ENCODE results near the gene TGFBR3.
"Not testable (repeated sequence)": the region's sequence is repeated elsewhere in the genome, so short reads cannot be mapped to it uniquely, and the experiment has no call there.

The TGFBR3 gene

DNA sequence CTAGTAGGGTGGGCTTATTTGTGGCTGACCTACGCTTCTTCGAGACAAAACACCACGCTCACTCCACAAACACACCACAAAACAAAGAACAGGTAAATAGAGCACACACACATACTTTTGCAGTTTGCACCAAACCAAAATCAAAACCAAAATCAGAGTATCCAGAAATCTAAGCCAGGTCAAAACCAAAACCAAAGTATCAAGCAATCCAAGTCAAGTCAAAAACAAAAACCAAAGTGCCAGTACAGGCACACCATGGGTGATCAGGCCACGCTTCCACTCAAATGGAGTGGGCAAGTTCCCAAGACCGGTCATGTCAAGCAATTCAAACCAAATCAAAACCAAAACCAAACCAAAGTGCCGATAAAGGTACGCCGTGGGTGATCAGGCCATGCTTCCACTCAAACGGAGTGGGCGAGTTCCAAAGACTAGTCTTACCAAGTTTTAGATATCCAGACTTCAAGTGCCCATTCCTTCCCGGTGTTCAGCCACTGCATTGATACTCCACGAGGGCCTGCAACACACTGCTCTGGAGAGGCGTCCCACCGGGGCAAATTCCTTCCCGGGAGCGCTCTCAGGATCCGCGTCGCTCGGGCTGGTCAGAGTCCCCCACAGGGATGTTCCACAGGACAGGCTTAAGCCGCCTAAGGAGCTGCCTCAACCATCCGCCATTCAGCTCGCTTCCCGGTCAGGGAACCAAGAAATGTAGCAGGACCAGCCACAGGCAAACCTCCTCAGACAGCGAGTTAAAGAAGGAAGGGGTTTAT lies 216.2 kb downstream of the TGFBR3 start:
- DNase-seq = no peak

DNA sequence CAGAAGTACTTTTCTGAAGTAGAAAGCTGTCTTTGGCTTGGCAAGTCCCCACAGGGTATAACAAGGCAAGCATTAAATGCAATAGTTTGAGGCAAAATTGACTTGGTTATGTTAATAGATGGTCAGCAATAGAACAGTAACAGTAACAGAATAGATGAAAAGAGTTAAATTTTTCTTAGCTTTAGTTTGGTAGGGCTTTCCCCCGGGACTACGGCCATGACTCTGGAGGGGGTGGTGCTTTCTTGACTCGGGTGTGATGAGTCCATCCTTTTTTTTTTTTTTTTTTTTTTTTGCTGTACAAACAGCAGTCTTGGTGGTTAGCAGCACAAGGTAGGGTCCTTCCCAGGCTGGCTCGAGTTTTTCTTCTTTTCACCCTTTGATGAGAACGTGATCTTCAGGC lies 219.3 kb downstream of the TGFBR3 start:
- not testable (repeated sequence) for DNase-seq

DNA sequence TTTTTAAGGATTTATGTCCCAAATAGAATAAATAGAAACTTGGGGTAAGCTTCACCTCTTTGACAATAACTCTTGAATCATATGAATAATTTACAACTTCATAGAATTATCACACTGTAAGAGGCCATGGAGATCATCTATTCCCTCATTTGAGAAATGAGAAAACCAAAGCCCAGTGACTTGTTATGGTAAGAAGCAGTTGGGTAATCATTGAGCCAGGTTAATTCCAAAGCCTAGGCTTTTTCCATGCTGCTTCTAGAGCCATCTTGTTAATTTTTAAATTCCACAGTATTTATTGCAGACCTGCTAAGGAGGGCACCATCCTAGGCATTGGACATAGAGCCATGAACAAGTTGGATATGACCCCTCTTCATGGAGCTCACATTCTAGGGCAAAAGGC lies 224.8 kb downstream of the TGFBR3 start:
- no peak for DNase-seq

DNA sequence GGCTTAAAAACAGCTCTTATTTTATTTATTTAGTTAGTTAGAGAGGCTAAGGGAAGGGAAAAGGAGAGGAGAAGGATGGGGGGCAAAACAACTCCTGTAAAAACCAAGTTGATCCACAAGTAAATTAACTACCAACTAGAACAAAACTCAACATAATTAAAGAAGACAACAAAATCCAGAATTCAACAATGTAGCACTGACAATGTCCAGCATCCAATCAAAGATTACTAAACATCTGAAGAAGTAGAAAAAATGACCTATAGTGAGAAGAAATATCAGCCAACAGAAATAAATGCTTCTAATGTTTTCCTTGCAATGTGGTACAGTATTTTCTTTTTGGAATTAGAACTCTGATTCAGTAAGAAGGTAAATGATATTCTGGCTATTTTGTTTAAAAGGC lies 225.2 kb downstream of the TGFBR3 start:
- no peak for DNase-seq

DNA sequence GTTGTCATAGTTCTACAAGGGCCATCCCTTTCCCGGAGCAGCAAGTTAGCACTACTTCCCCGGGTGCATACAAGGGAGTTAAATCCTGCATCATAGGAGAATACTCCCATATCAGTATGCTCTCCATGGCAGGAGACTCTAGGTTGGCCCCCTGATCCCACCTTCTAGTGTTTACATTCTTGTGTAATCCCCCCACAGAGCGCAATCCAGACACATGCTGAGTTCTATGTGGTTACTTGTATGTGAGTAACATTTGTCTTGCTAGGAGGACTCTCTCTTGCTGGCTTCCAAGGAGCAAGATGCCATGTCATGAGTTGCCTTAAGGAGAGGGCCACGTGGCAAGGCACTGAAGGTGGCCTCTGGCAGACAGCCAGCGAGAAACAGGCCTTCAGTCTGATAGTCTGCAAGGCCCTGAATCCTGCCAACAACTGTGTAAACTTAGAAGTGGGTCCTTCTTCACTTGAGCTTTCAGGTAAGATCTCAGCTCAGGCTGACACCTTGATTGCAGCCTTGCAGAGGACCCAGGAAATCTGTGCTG lies 230.0 kb downstream of the TGFBR3 start:
- DNase-seq = no peak

DNA sequence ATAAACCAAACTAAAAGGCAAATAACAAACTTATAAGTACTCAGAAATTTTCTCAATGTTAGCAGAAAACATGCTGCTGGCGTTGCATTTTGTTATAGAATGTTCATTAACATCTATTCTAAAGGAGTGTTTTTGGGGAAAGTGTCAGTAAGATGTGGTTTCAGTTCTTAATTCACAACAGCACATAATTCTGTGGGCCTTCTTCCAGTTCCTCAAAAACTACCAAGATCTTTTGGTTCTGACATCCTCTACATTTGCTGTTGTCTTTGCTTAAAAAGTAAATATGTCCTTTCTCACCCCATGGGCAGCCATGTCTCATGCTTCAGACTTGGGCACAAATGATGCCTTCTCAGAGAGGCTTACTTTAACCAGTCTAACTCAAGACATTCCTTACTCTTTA lies 232.8 kb downstream of the TGFBR3 start:
- DNase-seq = no peak

DNA sequence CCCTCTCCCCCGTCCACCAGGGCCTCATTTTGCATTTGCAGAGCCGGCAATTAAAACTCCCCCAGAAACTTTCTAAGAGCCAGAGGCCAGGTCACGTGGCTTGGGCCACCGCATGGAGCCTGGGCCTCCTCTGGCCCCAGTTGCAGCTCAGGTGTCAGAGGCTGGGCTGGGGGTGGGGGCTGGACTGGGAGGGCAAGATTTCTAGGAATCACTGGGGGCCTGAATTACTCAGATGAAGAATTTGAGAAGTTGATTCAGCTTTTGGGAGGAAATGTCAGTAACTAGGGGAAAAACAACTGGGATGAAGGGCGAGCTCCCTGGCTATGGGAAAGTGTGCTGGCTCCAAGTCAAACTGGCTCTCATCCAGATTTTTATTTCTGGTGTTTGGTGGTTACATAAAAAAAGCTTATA lies 234.3 kb downstream of the TGFBR3 start:
- no peak for DNase-seq

DNA sequence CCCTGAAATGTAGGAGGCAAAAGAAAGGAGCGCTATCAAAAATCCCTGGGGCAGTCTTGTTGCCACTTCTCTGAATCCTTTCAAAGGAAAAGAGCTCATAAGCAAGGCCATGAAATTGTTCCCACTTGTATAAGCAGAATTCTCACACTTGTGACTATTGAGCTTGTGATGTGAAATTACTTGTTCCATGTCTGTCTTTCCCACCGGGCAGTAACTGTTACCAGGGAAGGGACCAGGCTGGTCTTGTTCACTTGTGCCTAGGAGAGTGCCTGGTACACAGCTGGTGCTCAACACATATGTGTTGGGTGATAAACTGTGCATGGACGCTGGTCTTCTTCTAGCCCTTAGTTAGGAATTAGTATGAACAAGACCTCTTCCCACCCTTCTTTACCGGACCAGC lies 234.7 kb downstream of the TGFBR3 start:
- no peak for DNase-seq

DNA sequence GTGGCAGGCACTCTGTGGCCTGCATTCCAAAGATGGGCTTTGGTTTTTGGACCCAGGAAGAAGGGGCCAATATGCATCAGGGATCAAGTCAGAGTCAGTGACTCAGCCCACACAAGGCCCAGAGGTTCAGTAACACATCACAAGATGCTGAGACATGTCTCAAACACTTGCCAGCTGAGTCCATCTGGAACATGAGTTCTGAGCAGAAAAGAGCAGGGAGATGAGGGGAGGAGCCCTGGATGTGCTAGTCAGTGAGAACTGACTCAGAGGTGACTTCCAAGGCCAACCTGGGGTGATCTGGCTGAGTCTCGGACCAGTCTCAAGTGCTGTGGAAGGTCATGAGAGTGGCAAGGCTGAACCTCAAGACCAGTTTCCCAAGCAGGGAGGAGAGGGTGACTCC lies 235.2 kb downstream of the TGFBR3 start:
- DNase-seq = no peak

DNA sequence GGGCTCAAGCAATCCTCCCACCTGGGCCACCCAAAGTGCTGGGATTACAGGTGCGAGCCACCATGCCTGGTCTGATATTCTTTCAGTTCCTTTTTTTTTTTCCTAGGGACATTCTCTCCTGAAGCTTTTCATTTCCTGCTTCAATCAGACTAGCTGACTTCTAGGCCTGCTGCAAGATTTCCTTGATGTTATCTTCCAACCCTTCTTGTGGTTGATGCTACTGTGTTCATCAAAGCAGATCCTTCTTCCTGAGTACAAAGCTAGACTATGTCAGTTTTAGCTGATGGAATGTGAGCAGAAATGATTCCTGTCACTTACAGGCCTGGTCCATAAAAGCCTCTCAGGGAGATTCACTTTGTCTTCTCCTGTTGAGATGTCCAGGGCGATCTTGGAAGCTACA lies 238.9 kb downstream of the TGFBR3 start:
- no peak for DNase-seq

DNA sequence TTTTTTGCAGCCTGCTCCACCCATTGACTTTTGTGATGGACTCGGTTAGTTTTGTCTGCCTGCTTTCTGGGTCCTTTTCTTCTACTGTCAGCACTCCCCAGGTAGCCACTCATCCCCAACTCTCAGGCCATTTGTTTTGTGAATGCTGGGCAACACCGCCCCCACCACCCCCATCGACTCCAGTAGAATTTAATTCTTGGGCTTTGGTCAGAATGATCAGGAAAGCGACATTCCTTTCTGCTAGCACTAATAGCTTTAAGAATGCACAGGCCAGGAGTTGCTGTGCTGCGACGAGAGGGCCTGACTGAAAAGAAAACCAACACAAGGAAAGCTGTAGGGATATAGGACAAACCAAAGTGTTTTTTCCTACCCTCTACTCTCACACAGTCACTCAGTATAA lies 240.9 kb downstream of the TGFBR3 start:
- DNase-seq = no peak

DNA sequence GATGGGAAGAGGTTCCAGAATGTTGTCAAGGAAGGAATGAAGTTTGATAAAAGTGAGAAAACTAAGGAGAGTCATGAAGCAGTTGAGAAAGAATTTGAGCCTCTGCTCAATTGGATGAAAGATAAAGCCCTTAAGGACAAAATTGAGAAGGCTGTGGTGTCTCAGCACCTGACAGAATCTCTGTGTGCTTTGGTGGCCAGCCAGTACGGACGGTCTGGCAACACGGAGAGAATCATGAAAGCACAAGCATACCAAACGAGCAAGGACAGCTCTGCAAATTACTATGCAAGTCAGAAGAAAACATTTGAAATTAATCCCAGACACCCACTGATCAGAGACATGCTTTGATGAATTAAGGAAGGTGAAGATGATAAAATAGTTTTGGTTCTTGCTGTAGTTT lies 242.5 kb downstream of the TGFBR3 start:
- no peak for DNase-seq

DNA sequence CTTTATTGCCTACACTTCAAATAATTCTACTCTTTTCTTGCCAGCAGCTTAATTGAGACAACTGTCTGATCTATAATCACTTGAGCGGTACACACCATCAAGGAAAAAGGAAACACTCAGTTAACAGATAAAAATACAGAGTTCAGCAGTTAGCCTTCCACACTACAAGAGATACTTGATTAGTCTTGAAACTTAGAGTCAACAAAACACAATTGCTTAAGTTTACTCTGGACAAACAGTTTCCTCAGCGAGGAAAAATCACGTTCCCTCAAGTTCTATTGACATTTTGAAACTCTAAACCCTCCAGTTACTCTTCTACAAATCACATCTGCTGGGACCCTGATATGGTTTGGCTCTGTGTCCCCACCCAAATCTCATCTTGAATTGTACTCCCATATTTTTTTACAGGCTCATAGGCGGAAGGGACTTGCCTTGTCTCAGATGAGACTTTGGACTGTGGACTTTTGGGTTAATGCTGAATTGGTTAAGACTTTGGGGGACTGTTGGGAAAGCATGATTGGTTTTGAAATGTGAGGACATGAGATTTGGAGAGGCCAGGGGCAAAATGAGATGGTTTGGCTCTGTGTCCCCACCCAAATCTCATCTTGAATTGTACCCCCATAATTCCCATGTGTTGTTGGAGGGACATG lies 244.9 kb downstream of the TGFBR3 start:
- no peak for DNase-seq

DNA sequence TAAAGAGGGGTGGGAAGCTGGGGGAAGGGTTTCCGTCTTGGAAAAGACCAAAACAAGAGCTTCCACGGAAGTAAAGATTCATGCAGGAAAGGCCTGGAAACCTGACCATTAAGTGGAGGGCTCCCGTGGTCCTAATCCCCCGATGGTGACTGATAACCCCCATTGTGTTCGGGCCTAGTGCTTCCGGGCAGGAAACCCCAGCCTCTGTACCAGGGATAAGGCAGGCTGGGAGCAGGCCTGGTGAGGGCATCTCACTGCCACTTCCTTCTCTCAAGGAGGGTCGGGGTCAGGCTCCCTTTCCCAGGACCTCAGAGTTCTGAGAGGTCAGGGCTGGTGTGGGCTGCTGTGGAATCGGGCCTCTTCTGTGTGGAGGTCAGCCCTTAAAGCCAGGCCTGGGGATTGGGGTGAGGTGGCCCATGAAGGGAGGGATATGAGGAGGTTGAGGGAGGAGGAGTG lies 248.4 kb downstream of the TGFBR3 start:
- DNase-seq = no peak

DNA sequence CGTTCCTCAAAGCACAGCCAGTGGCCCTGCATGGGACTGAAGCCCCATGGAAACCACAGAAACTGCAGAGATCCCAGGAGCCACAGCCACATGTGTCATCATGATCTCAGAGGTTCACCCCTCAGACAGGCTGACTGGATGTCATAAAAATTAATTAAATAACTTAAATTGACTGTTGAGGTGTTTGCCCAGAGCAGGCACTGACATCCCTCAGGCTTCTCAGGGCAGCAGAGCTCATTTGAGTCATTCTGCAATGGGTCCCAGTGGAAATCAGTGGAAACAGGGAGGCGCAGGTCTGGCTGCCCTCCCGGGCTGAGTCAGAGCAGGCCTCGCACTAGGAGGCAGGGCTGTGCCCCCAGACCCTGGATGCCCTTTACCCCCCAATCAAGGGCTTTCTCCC lies 250.2 kb downstream of the TGFBR3 start:
- no peak for DNase-seq

DNA sequence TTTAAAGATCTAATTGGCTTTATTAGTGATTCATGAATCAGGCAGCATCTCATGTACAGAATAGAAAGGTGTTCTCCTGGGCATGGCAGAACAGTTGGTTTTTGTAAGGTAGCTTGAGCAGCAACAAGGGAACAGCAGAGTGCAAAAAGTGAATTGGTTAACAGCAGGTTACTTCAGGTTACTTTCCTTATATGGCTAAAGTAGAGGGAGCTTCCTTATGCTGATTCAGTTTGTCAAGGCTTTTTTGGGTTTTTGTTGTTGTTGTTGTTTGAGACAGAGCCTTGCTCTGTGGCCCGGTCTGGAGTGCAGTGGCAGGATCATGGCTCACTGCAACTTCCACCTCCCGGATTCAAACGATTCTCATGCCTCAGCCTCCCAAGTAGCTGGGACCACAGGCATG lies 252.5 kb downstream of the TGFBR3 start:
- DNase-seq = no peak

DNA sequence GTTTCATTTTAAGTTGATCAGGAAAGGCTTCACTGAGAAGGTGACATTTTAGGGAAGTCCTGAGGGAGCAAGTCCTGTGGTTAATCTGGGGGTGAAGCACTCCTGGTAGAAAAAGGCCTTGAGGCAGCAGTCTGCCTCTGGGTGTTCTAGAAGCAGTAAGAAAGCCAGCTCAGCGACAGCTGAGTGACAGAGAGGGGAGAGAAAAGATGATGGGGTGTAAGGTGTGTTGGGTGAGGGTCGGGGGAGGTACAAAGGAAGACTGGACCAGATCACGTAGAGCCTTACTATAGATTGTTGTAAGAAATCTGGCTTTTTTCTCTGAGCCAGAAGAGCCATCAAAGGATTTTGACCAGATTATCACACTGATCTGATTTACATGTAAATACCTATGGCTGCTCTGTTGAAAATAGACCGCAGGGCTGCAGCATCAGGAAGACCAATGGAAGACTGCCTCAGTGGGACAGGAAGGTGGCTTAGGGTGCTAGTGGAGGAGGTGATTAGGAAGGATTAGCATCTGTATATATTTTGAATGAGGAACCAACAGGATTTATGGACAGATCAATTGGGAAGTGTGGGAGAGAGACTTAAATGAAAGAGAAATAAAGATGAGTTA lies 254.1 kb downstream of the TGFBR3 start:
- no peak for DNase-seq

DNA sequence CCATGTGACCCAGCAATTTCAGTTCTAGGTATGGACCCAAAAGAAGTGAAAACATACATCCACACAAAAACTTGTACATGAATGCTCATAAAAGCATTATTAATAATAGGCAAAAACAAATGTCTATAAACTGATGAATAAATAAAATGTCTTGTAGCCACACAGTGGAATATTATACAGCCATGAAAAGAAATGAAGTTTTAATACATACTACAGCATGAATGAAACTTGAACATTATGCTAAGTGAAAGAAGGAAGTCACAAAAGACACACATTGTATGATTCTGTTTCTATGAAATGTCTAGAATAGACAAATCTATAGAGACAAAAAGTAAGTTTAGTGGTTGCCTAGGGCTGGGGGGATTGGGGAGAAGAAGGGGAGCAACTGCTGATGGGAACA lies 255.1 kb downstream of the TGFBR3 start:
- no peak for DNase-seq
